T-helper 2 cell treated with Interferon-gamma antibody and Interleukin-4, amounts not matched to agents 100 ng/mL and 5 ng/mL, for 36 hours (primary cell): ENCODE measurements around the gene NOS1. TPM values are rescaled to one million over a fixed set of nuclear protein-coding genes. Genes with fewer than 3 reads are reported as not detected.
"Not testable (repeated sequence)": the region's sequence is repeated elsewhere in the genome, so short reads cannot be mapped to it uniquely, and the experiment has no call there.

Experiments used
- intact Hi-C: fragments of 100-400 bp; cut with micrococcal nuclease; formaldehyde crosslinking; loops from one replicate; pipeline ENCODE4 v1.15.1; 2023
- total RNA-seq: library from RNA; stranded (reverse); gene quantifications from 2 replicates; pipeline ENCODE4 v1.2.3, GENCODE V29; 2022

NOS1 gene
- total RNA-seq, 1 donor from 2014 or later: not detected

- intact Hi-C loops: no loop called here
Measured at GRCh38 chr12:117210266-117210918, 151.0 kb downstream of the NOS1 start.

DNA sequence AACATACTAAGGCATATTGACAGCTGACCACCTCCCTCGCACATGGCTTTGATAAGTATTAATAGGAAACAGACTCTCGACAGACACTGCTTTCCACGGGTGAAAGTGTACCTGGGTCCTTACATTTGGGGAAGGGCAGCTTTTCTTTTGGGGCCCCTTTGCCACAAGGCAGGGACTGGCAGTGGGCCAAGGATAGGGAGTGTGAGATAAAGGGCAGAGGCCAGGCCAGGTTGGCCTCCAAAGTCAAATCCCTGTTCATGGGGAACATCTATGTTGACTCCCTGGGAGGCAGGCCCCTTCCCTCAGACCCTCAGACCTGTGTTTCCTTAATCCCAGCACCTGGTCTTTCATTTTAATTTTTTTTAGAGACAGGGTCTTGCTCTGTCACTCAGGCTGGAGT is 151.8 kb downstream of the NOS1 start:
- intact Hi-C loops: no loop called here

GRCh38 chr12:117208811-117209455 is 152.5 kb downstream of the NOS1 start:
- intact Hi-C loops: no loop called here

DNA sequence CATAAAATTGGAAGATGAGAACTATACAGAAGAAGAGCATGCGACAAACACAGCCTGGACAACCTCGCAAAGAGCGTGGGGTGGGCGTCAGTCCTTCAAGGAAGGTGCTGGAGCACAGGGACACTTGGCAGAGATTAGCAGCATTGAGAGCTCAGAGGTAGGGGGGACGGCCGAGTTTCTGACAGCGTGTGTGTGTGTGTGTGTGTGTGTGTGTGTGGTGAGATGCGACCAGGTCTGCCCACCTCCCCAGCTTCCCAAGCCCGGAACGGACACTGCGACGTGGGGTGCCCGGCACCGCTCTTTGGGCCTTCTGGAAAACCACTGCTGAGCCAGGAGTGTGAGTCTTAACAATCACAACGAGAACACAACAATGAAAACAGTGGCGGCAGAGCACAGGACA is 153.2 kb downstream of the NOS1 start:
- intact Hi-C loops: no loop called here

DNA sequence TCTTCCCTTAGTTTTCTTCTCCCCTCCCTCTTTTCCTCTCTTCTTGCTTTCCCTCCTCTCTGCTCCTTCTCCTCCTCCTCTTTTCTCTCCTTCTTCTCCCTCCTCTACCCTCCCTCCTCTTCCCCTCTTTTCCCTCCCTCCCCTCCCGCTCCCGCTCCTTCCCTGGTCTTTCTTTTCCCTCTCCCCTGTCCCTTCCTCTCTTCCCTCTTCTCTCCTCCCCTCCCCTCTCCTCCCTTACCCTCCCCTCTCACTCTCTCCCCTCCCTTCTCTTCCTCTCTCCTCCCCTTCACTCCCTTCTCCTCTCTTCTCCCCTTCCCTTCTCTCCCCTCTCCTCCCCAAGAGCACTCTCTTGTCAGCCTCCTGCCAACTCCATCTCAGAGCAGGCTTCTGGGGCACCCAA is 153.8 kb downstream of the NOS1 start:
- intact Hi-C loops: no loop called here

- intact Hi-C loops: no loop called here
Measured at GRCh38 chr12:117202556-117202955, 158.9 kb downstream of the NOS1 start.

GRCh38 chr12:117202033-117202432 is 159.4 kb downstream of the NOS1 start:
- intact Hi-C loops: no loop called here

GRCh38 chr12:117199956-117200744 is 161.3 kb downstream of the NOS1 start:
- intact Hi-C loops: loop anchor here (10.0 kb wide), 1 partner anchor 1175 kb away; the partner anchor contains the start of genes SUDS3 and TAOK3

DNA sequence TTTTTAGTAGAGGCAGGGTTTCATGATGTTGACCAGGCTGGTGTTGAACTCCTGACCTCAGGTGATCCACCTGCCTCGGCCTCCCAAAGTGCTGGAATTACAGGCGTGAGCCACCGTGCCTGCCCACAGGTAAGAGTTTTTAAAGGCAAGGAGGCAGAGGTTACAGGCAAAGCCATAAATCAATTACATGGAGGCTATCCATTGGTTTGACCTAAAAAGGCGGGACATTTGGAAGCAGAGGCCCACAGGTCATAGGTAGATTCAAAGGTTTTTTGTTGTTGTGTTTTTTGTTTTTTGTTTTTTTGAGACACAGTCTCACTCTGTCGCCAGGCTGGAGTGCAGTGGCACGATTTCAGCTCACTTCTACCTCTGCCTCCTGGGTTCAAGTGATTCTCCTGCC is 165.1 kb downstream of the NOS1 start:
- intact Hi-C loops: loop anchor here (10.0 kb wide), 1 partner anchor 1178 kb away; the partner anchor contains the start of genes SUDS3 and TAOK3

GRCh38 chr12:117195027-117195426 is 166.4 kb downstream of the NOS1 start:
- intact Hi-C loops: loop anchor here (10.0 kb wide), 1 partner anchor 1180 kb away; the partner anchor contains the start of genes SUDS3 and TAOK3

DNA sequence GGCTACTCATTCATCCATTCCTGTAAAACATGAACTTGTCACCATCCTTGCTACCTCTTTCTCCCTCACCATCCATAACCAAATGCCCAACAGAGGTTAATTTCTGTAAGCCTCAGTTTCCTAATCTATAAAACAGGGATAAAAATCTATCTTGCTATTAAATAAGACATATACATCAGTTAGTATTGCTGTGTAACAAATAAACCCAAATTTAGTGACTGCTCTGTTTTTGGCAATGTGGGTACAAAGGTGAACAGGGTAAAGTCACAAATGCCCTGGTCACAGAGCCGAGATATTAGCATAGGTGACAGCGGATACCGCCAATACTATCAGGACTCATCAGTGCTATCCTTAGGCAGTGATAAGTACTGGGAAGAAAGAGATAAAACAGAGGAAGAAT is 167.5 kb downstream of the NOS1 start:
- intact Hi-C loops: loop anchor here (10.0 kb wide), 1 partner anchor 1181 kb away; the partner anchor contains the start of genes SUDS3 and TAOK3

GRCh38 chr12:117192581-117192980 is 168.8 kb downstream of the NOS1 start:
- intact Hi-C loops: loop anchor here (10.0 kb wide), 1 partner anchor 1182 kb away; the partner anchor contains the start of genes SUDS3 and TAOK3

- intact Hi-C loops: loop anchor here (10.0 kb wide), 1 partner anchor 1183 kb away; the partner anchor contains the start of genes SUDS3 and TAOK3
Measured at GRCh38 chr12:117192057-117192456, 169.4 kb downstream of the NOS1 start.

DNA sequence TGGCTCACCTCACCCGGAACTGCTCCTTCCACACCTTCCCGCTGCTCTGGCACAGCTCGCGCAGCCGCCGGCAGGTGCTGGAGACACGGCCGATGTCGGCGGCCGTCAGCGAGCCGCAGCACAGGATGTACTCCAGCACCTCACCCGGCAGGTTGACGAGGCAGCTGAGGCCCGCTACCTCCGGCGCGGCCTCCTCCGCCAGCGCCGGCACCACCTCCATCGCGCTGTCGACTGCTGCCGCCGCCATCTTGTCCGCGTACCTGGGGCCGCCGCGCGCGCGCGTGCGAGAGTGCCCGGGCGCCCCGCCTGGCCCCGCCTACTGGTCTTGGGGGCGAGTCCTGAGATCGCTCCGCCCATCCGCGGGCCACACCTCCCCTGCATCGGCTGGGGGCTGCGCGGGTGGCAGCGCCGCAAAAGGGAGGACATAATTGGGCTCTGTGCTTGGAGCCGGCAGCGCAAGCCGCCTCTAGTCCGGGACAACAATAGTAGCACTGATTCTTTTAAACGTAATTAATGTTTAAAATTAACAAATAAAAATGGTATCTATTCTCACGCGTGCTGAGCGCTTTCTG is 171.1 kb downstream of the NOS1 start, which contains the start of gene FBXO21:
Gene FBXO21, minus strand, starts transcription at position 261 of the 572 bp plus-strand sequence. Its CDS starts 14 bp downstream, at position 247.
- intact Hi-C loops: loop anchor here (1.0 to 10.0 kb wide), 4 partner anchors 91 to 1185 kb away; partner anchors contain the start of genes RNFT2, SPRING1, SUDS3 and TAOK3

DNA sequence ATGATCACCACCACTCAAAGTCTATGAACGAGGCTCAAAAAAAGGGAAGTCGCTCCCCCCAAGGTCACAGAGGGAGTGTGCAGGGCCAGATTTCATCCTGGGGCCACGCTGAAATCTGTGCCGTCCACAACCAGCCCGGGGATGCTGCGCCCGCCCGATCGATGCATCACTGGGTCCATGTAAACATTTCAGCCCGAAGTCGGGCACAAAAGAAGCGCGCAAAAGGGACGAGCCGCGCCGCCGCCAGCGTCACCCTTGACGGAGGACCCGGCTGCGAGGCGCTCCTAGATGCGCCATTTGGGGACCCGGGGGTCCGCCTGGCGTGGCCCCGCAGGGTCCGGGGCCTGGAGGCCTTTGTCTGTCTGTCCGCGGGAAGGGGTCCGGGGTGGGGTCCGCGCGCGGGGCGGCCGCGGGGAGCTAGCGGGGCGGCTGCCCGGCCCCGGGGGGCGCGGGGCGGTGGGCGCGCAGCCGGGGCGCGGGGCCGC is 171.7 kb downstream of the NOS1 start:
- intact Hi-C loops: loop anchor here (1.0 to 10.0 kb wide), 4 partner anchors 90 to 1185 kb away; partner anchors contain the start of genes RNFT2, SPRING1, SUDS3 and TAOK3

GRCh38 chr12:117188961-117189724 is 172.3 kb downstream of the NOS1 start:
- intact Hi-C loops: no loop called here

- intact Hi-C loops: no loop called here
Measured at GRCh38 chr12:117188121-117188665, 173.2 kb downstream of the NOS1 start.

- intact Hi-C loops: no loop called here
Measured at GRCh38 chr12:117187421-117187820, 174.0 kb downstream of the NOS1 start.

DNA sequence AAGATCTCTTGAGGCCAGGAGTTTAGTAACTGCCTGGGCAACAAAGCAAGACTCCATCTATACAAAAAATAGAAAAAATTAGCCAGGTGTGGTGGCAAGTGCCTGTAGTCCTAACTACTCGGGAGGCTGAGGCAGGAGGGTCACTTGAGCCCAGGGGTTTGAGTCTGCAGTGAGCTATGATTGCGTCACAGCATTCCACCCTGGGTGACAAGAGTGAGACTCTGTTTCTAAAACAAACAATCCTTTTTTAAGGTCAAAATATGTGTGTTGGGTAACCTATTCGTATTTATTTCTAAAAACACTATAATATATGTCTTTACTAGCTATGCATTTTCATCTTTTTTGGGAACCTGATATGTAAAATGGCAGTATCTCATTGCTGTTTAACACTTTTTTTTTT is 178.6 kb downstream of the NOS1 start:
- intact Hi-C loops: no loop called here

- intact Hi-C loops: not testable (repeated sequence)
Measured at GRCh38 chr12:117181468-117181843, 180.0 kb downstream of the NOS1 start.
